Activated CD8-positive, alpha-beta memory T cell treated with anti-CD3 and anti-CD28 coated beads, Interleukin-2, amount 50 U/mL, for 24 hours (primary cell): ENCODE measurements around the gene CCDC148.

Experiments used
- DNase-seq: peaks from one replicate; pipeline ENCODE4 v3.0.0-alpha.2; 2020; ENCODE audit errors: extremely low read depth

CCDC148 gene

DNA sequence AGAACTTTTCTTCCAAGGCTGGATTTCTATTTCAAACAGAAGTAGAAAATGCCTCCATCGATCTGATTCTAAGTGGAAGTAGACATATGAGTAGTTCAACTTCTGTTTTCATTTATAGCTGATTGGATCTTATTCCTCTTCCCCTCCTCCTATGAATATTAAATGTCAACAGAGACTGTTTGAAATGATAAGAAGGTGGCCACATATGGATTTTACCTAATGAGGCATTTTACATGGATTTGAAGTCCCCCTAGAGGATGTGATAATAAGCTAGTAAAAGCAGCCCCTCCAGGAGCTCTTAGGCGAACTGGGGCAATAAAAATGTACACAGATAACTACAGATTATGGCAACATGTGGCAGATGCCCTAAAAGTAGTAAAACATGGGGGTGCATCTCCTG, 283.8 kb downstream of the CCDC148 start:
- no peak for DNase-seq

DNA sequence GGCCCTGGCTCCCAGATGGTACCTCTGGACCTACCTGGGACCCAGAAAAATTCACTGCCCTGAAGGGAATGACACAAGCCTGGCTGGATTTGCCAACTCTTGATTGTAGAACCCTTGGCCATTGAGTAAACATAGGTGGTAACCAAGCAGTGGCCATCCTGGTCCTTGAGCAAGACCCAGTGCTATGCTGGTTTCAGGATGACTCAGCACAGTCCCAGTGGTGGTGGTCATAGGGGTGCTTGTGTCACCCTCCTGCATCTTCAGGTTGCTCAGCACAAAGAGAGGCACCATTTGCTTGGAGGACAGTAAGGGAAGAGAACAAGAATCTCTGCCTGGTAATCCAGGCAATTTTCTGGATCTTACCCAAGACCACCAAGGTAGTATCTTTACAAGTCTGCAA, 302.0 kb downstream of the CCDC148 start:
- DNase-seq: no peak

DNA sequence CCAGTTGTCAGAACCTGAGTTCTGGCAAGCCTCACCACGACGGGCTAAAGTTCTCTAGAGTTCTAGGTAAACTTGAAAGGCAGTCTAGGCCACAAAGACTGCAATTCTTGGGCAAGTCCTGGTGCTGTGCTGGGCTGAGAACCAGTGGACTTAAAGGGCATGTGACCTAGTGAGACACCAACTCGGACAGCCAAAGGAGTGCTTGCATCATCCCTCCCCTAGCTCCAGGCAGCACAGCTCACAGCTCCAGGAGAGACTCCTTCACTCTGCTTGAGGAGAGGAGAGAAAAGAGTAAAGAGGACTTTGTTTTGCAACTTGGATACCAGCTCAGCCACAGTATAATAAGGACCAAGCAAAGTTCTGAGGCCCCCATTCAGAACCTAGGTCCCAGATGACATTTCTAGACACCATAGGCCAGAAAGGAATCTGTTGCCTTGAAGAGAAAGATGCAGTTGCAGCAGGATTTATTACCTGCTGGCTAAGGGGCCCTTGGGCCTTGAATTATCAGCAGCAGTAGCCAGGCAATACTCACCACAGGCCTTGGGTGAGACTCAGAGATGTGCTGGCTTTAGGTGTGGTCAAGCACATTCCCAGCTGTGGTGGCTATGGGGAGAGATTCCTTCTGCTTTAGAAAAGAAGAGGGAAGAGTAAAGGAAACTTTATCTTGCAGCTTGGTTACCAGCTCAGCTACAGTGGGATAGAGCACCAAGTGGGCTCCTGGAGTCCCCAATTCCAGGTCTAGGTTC, 303.1 kb downstream of the CCDC148 start:
- no peak for DNase-seq

DNA sequence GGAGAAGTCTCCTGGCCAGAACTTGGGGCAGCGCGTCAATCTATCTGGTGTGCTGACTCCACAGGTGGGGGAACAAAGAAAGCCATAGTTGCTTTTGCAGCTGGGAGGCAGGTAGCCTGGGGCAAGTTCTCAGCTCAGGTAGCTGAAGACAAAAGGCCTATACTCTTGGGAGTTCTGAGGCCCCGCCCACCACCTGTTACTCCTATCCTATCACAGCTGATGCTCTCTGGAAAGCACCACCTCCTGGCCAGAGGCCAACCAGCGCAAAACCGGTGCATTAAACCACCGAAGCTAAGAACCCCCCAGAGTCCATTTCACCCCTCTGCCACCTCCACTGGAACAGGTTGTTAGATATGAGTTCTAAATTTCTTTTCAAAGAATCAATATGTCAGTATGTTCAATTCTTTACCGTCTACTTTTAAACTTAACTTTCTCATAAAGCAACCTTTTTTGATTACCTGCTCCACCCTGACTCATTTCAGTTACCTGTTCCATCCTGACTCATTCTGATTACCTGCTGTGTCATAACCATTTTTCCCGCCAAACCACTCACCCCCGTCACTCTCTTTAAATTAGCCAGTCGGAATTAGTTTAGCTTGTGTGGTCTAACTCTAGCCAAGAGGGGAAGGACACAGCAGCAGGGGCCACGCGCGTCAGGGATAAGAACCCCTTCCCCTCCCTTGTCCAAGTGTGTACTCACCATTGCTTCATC, 311.5 kb downstream of the CCDC148 start:
- no peak for DNase-seq

DNA sequence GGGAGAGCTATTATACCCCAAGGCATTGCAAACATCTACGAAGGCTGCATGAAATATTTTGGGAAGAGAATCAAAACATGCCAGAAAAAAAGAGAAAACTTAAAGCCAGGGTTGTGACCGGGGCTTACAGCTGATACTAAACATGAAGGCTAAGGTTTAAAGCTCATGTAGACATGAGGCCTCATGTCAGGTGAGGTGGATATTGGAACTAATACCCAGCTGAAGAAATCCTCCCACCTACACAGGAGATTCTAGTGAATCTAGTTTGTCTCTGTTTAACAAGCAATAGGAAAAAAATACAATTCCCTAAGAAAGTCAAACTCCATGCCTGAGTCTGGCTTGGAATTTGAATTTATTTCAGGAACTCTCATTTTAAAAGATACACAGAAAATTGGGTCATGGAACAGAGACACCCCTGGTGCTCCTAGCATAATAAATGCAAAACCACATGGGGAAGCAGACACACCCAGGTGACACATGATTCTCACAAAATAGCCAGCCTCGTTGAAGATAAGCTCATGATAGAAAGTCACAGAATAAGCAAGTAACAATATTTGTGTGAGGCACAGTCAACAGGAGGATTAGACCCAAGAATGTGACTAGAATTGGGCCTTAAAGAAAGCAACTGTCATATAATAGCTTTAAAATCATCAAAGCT, 312.7 kb downstream of the CCDC148 start:
- DNase-seq: no peak

DNA sequence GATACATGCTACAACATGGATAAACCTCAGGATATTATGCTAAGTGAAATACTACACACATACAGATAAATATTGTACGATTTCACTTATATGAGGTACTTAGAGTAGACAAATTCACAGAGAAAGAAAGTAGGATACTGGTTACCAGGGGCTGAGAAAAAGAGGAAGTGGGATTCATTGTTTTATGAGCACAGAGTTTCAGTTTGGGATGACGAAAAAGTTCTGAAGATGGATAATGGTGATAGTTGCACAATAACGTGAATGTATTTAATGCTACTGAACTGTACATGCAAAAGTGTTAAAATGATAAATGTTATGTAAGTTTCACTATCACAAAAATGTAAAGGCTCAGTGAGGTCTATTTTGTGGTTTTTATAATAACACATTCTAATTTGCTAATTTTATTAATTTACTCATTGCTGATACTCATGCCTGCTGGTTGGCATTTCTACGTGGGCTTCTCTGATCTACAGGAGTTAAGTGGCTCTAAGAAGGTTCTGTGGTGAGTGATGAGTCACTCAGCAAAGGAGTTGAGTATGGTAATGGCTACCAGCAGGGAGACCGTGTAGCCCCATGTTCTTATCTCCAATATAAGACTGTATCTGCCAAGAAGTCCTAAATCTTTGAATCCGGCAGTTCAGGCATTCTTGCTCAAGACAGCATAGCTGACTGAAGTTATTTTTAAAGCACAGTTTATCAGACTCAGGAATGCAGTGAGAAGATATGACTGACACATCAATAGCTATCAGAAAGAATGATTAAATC, 313.8 kb downstream of the CCDC148 start:
- DNase-seq: no peak

DNA sequence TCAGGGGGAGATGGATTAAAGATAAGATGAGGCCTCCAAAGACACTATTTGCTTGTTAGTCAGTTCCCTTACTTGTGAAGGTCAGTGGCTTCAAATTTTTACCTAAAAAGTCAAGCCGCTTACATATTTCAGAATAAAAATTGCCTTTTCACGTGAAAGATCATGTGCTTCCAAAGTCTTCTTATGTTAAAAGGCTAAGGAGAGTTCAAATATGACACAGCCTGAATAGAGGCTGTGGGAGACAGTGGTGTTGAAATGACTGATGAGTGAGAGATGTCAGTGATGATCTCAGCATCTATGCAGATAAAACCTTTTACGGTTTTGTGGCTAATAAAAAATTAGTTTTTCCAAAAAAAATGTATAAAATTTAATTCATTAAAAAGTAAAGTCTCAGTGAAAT, 314.4 kb downstream of the CCDC148 start:
- no peak for DNase-seq

DNA sequence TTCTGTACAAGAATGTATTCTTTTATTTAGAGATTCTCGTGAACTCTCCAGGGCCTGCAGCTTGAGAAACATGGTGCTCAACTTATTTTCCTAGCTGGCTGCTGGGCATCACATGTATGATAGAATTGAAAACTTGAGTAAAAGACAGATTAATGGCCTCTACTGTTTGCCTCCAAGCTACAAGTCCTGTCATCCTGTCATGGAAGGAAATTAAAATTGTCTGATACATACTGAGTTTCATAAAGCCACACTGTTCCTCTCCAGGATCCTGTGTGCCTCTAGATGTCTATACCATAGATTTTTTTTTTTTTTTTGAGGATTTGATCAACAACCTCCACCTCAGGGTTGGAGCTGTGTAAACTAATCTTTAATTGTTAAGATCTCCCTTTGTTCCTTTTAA, 316.4 kb downstream of the CCDC148 start:
- DNase-seq: no peak

DNA sequence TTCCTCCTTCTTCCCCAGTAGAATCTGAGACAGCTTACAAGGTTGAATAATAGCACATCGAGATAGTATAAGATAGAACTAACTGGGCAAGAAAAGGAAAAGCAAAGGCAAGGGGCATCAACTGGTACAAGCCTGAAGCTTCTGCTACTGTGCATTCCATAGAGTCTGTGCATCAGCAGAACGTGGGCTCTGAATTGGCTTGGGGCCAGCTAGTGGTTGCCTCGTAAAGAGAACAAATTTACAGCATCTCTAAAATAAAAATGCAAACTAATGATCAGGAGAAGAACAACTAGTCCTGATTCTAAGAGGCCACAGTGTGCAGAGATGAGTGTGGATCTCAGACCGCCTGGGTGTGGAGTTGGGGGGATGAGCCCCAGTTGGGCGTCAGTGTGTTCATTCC, 318.3 kb downstream of the CCDC148 start:
- no peak for DNase-seq

DNA sequence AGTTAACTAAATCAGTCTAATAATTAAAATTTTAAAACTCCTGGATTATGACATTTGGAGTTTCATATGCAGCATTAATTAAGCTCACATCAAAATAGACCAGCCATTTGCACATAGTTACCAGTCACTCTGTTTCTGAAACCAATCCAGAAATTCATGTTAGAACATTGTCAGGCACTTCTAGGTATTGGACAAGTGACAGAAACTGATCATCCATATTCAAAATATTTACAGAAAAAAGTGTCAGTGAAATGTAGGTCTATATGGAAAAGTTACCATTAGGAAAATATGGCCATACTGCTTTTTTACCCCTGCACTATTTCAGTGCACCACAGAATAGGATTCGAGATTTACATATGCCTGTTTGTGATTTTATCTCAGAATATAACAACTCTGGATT, 321.5 kb downstream of the CCDC148 start:
- DNase-seq: no peak

DNA sequence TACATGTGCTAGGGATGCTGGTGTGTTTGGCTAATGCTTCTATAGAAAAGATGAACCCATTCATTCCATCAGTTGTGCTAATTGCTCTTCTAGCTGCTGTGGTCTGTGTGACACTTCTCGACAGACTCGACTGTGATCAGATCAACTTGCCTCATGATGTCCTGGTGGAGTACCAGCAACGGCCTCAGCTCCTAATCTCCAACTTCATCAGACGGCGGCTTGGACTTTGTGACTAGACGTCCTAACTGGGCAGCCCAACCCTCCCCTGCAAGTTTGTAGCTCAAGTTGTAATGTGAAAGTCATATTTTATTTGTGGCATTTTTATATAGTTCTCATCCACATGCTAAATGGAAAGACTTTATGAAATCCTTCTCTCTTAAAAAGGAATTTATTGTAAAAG, 321.9 kb downstream of the CCDC148 start:
- DNase-seq: no peak

DNA sequence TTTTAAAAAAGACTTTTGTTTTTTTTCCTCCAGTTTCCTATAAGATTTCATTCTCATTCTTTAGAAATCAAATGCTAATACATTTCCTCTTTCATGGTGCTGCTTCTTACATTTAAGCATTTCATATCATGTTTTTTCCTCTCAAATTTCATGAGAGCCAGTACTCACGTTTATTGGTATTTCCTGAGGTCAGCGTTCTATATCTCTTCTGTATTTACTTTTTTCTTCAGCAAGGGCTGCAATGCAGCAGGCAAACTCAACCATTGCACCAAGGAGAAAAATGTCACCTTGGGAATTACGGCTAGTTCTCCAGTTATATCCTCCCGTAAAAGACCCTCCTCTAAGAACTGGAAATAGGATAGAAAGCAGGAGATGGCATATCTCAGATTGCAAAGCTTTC, 322.5 kb downstream of the CCDC148 start:
- no peak for DNase-seq

DNA sequence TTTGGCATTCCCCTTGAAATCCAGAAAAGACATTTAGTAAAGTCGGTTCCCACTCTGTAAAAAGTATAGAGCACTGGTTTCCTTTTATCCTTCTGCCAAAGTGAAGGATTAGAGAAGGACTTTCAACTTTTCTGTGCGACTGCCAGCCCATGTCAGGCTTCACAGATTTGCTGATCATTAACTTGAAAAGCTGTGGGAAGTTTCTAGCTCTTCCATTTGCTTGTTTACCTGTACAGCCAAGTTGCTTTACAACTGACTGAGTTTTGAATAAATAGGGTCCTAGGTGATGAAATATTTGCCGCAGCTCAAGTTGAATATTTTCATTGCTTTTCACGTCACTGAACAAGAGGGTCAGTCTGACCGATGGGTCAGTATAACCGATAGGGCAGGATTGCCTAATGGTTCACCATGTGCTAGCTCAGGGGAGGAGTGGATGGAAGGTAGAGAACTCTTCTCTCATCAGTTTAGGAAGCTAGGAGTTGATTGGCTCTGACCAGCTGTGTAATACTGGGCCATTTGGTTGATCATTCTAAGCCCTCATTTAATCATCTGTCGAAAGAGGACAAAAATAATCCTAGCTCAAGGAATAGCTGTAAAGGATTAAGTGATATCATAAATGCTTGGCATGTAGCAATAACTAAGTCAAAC, 324.5 kb downstream of the CCDC148 start:
- DNase-seq: no peak

DNA sequence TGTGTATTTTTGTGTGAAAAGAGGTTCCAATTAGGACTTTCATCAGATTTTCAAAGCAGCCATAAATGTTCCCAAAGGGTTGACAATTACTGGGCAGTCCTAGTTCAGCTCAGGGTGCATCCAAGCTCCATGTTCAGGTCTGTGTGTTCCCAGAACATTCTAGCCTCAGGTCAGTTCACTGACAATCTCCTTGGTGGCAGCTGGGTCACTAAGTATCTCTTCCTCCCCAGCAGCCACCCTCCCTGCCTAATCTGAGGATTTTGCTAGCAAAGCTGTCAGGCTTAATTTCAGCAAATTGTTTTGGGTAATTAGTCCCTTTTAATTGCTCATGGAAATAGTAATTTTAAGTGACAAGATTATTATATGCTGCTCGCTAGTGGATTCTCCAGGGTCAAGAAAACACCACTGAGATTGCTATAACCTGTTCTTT, 325.1 kb downstream of the CCDC148 start:
- no peak for DNase-seq

DNA sequence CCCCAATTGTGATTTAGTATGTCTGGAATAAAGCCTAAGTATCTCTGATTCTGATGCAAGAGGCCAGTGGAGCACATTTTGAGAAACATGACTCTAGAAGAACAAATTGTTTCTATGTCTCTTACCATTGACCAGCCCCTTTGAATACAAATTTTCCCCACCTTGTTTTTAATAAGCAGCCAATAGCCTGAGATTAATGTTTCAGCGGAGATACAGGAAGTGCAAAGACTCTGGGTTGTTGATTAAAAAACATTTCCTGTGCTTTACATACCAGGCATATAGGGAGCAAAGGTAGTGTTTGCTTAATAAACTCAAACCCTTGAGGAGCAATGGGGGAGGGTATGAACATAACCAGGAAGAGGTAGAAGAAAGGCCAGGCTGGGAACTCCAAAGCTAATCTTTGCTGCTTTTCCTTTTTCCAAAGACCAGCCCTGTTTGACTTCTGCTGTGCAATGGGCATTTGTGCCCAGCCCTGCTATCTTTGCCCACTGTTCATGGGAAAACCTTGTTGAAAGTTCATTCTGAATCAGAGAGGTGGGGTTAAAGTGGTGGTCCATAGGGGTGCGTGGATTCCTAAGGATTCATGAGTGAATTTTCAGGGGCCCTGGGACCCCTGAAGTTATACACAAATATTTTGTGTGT, 325.6 kb downstream of the CCDC148 start:
- DNase-seq: no peak

DNA sequence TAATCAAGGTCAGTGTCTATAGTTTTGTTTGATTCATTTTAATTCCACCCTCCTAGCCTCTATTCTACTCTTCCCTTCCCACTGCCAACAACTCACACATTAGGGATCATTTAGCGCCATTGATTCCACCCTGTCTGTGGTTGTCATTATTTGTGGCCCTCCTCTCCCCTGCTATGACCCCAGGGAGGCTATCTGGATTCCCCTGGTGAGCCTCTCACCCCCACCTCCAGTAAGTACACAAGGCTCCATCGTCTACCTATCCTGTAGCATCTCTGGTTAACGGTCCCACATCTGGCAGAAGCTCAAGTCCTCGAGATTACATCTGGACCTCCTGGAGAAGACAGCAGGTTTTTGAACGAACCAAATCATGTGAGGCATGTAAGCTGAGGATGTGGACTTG, 327.5 kb downstream of the CCDC148 start:
- DNase-seq: no peak

DNA sequence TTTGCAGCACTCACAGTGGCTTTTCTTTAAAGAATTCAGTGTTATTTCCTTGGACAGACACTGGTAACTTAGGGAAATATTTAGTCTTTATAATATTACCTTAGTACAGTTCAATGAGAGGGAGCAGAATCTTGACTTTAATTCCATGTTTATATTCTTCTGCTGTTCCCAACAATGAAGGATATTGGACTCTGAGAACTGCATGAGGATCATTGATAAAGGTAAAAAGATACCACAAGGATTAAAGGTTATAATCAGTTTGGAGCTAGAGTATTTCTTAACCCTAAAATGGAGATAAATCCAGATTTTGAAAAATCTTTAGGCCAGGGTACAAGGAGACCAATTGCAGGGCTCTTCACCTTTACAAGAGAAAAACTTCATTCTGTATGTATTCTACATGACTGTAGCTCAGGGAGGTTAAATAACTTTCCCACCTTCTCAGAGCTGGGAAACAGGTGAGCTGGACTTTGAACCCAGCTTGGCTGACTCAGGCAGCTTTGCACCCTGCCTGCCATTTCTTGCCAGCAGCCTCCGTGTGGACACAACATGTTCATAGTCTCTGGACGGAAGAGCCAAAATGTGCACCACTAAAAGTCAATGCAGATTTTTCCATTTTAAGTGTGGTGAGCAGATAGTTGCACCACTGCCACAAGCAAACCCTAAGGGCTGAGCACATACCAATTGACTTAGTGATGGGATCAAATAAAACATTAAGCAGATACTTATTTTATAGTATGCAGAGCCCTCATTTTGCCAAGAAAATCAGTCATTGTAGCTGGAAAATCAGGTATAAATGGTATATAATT, 328.2 kb downstream of the CCDC148 start:
- DNase-seq: no peak

DNA sequence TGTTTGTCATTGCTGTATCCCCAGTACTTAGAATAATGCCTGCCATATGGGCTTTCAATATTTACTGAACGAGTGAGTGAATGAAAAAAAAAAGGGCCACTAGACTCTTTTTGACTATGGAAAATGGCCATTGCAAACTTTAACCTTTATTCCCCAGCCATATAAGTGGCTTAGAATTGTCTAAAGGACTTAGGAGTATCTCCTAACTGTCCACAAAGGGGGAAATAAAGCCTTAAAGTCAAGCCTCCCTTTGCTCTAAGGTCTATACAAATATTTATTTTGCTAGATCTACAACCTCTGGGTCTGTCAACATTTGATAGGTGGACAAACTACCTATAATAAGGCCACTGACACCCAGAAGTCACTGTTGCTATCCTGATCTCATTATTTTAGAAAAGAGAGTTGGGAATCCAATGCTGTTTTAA, 329.2 kb downstream of the CCDC148 start:
- no peak for DNase-seq

DNA sequence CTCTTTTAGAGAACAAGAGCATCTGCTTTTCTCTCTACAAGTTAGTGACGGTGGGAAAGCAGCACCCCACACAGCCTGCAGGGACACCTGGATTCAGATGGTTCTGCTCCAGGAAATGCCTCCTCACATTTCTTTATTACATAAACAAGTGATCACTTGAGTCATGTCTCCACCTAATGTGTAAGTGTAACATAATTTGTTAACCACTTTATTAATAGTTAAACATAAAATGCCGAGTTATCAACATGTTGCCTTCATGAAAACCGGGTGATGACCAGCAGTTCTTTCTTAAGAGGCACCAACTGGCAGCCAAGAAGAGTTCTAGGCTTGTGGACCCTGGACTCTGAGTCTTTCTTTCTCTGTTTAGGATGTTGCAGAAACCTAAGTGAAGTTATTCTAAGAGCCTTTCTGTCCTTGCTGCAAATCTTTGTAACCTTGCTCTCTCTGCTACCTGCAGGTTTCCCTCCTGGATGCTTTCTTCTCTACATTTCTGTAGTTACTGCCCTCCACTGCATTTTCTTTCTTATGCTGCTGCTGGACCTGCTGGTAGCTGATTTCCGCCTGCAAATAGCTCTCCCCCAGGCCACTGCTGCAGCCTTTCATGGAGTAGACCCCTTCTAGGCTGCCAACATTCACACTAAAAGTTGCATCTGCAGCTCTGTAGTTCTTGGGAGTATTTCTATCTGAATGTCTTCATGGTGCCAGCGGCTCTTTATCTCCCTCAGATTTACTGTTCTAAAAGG, 330.6 kb downstream of the CCDC148 start:
- DNase-seq: no peak

DNA sequence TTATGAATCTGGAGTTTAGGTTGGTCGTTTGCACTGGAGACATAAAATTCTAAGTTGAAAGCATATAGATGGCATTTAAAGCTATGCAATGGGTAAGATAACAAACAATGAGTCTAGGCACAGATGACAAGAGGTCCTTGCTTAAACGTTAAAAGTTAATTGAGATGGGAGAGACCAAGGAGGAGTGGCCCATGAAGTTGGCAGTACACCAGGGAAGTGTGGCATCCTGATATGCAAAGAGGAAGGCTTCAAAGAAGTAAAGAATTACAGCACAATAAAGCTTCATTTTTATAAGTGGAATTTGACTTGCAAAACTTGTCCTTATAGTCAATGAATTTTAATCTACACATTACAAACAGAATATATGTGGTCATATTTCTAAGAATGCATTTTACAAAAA, 331.7 kb downstream of the CCDC148 start:
- DNase-seq: no peak
